SK-N-MC (cell line): Measurements from ENCODE around the gene ARL14.

Experiments used
- EZH2 ChIP-seq: fragments of 200-600 bp; sonication (generic); IDR thresholded peaks from one replicate; pipeline ENCODE4 v1.6.1; 2017; ENCODE audit warnings: antibody characterized with exemption
- POLR2AphosphoS5 ChIP-seq: IDR thresholded peaks from 2 replicates; pipeline ENCODE4 v1.6.1; 2012; ENCODE audit warnings: mild to moderate bottlenecking, low read depth, low read length, borderline replicate concordance

GRCh38 chr3:160695915-160696327 lies 19.0 kb downstream of the ARL14 start:
- TF ChIP-seq POLR2AphosphoS5, result no peak
- no peak for TF ChIP-seq EZH2
